NCI-H345 treated with DMSO at 0.1 percent for 48 hours (cell line): Measurements from ENCODE around the gene TPCN1.

Experiments
- DNase-seq: peaks from one replicate; lab custom pipeline; 2025; ENCODE audit not compliant: unreplicated experiment; lab: John Stamatoyannopoulos, UW

Gene TPCN1

DNA sequence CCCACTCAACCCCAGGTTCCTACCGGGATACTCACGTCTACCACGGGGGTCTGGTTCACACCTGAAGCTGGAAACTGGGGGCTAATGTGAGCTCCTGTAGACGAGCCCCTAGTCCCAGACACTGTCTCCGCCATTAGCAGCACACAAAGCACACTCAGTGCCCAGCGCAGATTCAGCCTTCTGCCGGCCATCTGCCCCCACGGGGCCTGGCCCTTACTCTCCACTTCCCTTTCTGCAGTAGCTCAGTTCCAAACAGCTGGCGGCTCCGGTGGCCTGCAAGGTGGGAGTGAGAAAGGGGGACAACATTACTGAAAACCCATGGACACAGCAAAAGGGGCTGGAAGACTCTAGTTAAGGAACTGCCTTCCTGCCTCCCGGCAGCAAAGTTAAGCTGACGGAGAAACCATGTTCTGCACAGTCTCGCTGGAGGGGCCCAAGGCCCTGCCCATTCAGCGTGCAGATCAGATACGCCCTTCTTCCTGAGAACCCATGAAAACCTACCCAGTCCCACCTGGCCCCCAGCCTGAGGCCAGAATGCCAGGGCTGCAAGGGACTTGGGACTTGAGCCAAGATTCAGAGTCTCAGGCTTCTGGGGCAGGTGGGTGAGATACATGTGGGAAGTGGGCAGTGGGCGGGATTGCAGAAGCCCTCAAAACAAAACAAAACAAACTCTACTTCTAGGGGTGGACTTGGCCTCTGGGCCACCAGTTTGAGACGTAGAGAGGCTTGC is 111.6 kb downstream of the TPCN1 start:
- DNase-seq, result no peak

DNA sequence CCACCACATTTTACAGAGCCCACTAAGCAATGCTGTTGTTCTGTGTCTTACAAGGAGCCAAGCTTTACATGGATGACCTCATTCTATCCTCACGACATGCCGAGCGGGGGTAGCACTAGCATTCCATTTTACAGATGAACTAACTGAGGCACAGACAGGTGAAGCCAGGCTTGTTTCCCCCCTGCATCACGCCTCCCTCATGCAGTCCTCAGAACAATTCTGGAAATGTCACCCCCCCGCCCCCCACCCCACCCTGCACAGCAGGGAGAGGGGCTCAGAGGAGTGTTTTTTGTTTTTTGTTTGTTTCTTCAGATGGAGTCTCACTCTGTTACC is 112.1 kb downstream of the TPCN1 start:
- DNase-seq, result no peak

DNA sequence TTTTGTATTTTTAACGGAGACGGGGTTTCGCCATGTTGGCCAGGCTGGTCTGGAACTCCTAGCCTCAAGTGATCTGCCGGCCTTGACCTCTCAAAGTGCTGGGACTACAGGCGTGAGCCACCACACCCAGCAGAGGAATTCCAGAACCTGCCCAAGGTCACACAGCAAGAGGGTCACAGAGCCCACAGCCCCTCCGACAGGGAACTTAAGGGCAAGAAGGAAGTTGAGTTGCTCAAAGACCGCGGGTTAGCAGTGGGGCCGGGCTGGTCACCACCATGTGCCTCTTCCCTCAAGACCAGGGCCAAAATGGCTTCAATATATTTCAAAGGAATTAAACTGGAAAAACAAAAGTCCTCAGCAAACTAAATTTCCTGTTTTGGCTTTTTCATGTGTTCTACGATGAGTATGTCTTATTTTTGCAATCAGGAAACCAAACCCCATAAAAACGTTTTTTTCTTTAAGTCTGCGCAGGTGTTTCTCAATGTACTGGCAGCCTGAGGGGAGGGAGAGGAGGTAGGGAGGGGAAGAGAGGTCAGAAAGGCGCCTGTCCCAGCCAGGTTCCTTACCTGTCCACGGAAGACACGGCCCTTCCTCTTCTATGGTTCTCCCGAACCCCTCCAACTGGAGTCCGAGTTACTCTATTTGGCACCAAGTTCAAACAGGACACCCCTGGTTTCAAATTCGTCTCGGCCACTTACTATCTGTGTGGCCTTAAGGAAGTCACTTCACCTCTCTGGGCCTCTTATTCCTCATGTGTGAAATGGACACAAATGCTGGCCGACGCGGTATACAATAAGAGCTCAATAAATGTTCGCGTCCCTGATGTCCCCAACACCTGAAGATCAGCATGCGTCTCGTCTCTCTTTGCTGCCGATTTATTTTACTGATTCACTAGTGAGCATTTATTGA is 112.9 kb downstream of the TPCN1 start:
- no peak for DNase-seq

- peak; percentile 49 for DNase-seq
Measured at GRCh38 chr12:113334786-113335539, 113.7 kb downstream of the TPCN1 start, which contains the start of gene SLC8B1. Gene SLC8B1, minus strand, starts transcription at chr12:113335109. Its CDS starts 2,231 bp downstream, at chr12:113332878.

GRCh38 chr12:113339540-113339939 is 118.3 kb downstream of the TPCN1 start:
- no peak for DNase-seq

GRCh38 chr12:113340061-113340460 is 118.8 kb downstream of the TPCN1 start:
- DNase-seq, result no peak

- no peak for DNase-seq
Measured at GRCh38 chr12:113341535-113341934, 120.3 kb downstream of the TPCN1 start.

- no peak for DNase-seq
Measured at GRCh38 chr12:113345318-113345717, 124.1 kb downstream of the TPCN1 start.

GRCh38 chr12:113346353-113346752 is 125.1 kb downstream of the TPCN1 start:
- no peak for DNase-seq

DNA sequence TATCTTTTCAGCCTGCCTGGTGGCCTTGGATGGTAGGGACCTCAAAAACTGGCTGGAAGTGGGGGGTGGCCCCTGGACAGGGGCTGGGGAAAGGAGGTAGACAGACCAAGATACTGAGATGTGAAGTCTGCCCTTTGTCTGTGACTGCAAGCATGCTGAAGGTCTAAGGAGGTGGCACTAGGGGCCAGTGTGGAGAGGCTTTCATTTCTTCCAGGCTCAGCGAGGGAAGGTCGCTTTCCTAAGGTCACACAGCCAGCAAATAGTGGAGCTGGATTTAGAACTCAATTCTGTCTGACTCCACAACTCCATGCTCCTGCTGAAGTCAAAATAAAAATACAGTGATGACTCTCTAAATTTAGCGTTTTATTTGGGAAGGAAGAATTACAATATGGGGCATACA is 125.8 kb downstream of the TPCN1 start:
- DNase-seq, result no peak

DNA sequence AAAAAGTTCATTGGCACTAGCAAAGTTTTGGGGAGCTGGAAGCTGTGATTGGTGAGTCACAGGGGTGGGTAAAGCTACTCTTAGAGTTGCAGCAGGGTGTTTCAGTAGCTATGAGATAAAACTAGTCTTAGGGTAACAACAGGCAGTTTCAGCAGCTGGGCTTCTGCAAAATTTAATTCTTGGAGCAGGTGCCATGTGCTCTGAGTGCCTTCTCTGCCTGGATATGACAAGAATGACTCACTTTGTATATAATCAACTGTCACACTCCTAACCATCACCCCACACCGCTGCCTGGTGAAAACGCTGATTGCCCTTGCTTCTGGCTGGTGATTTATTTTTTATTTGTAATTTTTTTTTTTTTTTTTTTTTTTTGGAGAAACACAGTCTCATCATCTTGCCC is 126.6 kb downstream of the TPCN1 start:
- no peak for DNase-seq
